Measurements from ENCODE around the gene VEZT. TPM values are rescaled to one million over a fixed set of nuclear protein-coding genes. Genes with fewer than 3 reads are reported as not detected.

VEZT gene
- total RNA-seq, 1 donor from 2014 or later = 107 TPM

- Mint-ChIP-seq H3K4me3 (no peak overlapping the region), H3K4me1 (peaks cover 50% of the 10 kb centered on the region), H3K27me3 (ENCODE audit: low read depth) (no peaks in the 10 kb centered on the region), H3K9me3 (no peaks in the 10 kb centered on the region), H3K36me3 (peaks cover 11% of the 10 kb centered on the region), H3K27ac (peak overlapping the region; percentile 69)
- TF ChIP-seq CTCF (IDR thresholded peaks at IDR 0.05; ENCODE audit: unreplicated experiment) = no peak
- DNase-seq (ENCODE audit: low spot score in 2 of 2, unreplicated experiment in 2 of 2) = no peak
Observed at GRCh38 chr12:95205016-95205624, 12.5 kb upstream of the VEZT start.

GRCh38 chr12:95205685-95206084 lies 11.9 kb upstream of the VEZT start:
- no peaks in the 10 kb centered on the region for H3K27me3 Mint-ChIP-seq (ENCODE audit: low read depth)
- no peaks in the 10 kb centered on the region for H3K9me3 Mint-ChIP-seq
- DNase-seq (ENCODE audit: low spot score in 2 of 2, unreplicated experiment in 2 of 2) = no peak
- peaks cover 11% of the 10 kb centered on the region for H3K36me3 Mint-ChIP-seq
- no peak overlapping the region for H3K4me3 Mint-ChIP-seq
- H3K27ac Mint-ChIP-seq = peak overlapping the region; percentile 69
- TF ChIP-seq CTCF (IDR thresholded peaks at IDR 0.05; ENCODE audit: unreplicated experiment) = no peak
- H3K4me1 Mint-ChIP-seq = peaks cover 45% of the 10 kb centered on the region

- peaks cover 32% of the 10 kb centered on the region for H3K4me1 Mint-ChIP-seq
- H3K36me3 Mint-ChIP-seq = peaks cover 11% of the 10 kb centered on the region
- no peak overlapping the region for H3K4me3 Mint-ChIP-seq
- no peak for DNase-seq (ENCODE audit: low spot score in 2 of 2, unreplicated experiment in 2 of 2)
- no peaks in the 10 kb centered on the region for H3K9me3 Mint-ChIP-seq
- no peak for TF ChIP-seq CTCF (IDR thresholded peaks at IDR 0.05; ENCODE audit: unreplicated experiment)
- no peak overlapping the region for H3K27ac Mint-ChIP-seq
- no peaks in the 10 kb centered on the region for H3K27me3 Mint-ChIP-seq (ENCODE audit: low read depth)
Observed at GRCh38 chr12:95206916-95207315, 10.7 kb upstream of the VEZT start.

- H3K4me1 Mint-ChIP-seq = peaks cover 31% of the 10 kb centered on the region
- TF ChIP-seq CTCF (IDR thresholded peaks at IDR 0.05; ENCODE audit: unreplicated experiment) = no peak
- peaks cover 11% of the 10 kb centered on the region for H3K36me3 Mint-ChIP-seq
- no peak overlapping the region for H3K4me3 Mint-ChIP-seq
- H3K27ac Mint-ChIP-seq = no peak overlapping the region
- no peaks in the 10 kb centered on the region for H3K27me3 Mint-ChIP-seq (ENCODE audit: low read depth)
- DNase-seq (ENCODE audit: low spot score in 2 of 2, unreplicated experiment in 2 of 2) = no peak
- no peaks in the 10 kb centered on the region for H3K9me3 Mint-ChIP-seq
Observed at GRCh38 chr12:95207407-95207806, 10.2 kb upstream of the VEZT start.

GRCh38 chr12:95208678-95209077 lies 8.9 kb upstream of the VEZT start:
- no peak for DNase-seq (ENCODE audit: low spot score in 2 of 2, unreplicated experiment in 2 of 2)
- no peaks in the 10 kb centered on the region for H3K9me3 Mint-ChIP-seq
- no peak for TF ChIP-seq CTCF (IDR thresholded peaks at IDR 0.05; ENCODE audit: unreplicated experiment)
- peaks cover 28% of the 10 kb centered on the region for H3K4me1 Mint-ChIP-seq
- H3K27ac Mint-ChIP-seq = no peak overlapping the region
- H3K27me3 Mint-ChIP-seq (ENCODE audit: low read depth) = no peaks in the 10 kb centered on the region
- peaks cover 11% of the 10 kb centered on the region for H3K36me3 Mint-ChIP-seq
- H3K4me3 Mint-ChIP-seq = no peak overlapping the region

GRCh38 chr12:95212586-95212985 lies 5.0 kb upstream of the VEZT start:
- no peaks in the 10 kb centered on the region for H3K27me3 Mint-ChIP-seq (ENCODE audit: low read depth)
- no peak overlapping the region for H3K4me3 Mint-ChIP-seq
- DNase-seq (ENCODE audit: low spot score in 2 of 2, unreplicated experiment in 2 of 2) = no peak
- H3K9me3 Mint-ChIP-seq = no peaks in the 10 kb centered on the region
- H3K27ac Mint-ChIP-seq = no peak overlapping the region
- H3K4me1 Mint-ChIP-seq = peaks cover 26% of the 10 kb centered on the region
- H3K36me3 Mint-ChIP-seq = peaks cover 4% of the 10 kb centered on the region
- TF ChIP-seq CTCF (IDR thresholded peaks at IDR 0.05; ENCODE audit: unreplicated experiment) = no peak
